Measurements from ENCODE around the gene SYS1.

The SYS1 gene

GRCh38 chr20:45358282-45359068 lies 4.5 kb upstream of the SYS1 start:
- peak; percentile 72 for DNase-seq

GRCh38 chr20:45359069-45359405 lies 3.9 kb upstream of the SYS1 start:
- peak; percentile 42 for DNase-seq

GRCh38 chr20:45359406-45360148 lies 3.4 kb upstream of the SYS1 start:
- peak; percentile 60 for DNase-seq

GRCh38 chr20:45361793-45362192 lies 1.2 kb upstream of the SYS1 start:
- no peak for DNase-seq

GRCh38 chr20:45363611-45364492 lies 896 bp downstream of the SYS1 start:
- DNase-seq: no peak

- DNase-seq: no peak
Measured at GRCh38 chr20:45365444-45365970, 2.6 kb downstream of the SYS1 start.

- DNase-seq: no peak
Measured at GRCh38 chr20:45366192-45366591, 3.2 kb downstream of the SYS1 start.

GRCh38 chr20:45366631-45367030 lies 3.7 kb downstream of the SYS1 start:
- no peak for DNase-seq

GRCh38 chr20:45367126-45367525 lies 4.2 kb downstream of the SYS1 start:
- DNase-seq: no peak

GRCh38 chr20:45368221-45368980 lies 5.4 kb downstream of the SYS1 start:
- DNase-seq: no peak

- DNase-seq: no peak
Measured at GRCh38 chr20:45370571-45371160, 7.7 kb downstream of the SYS1 start.

GRCh38 chr20:45372241-45372640 lies 9.3 kb downstream of the SYS1 start:
- DNase-seq: no peak

- DNase-seq: no peak
Measured at GRCh38 chr20:45372646-45373352, 9.8 kb downstream of the SYS1 start.

- DNase-seq: peak; percentile 72
Measured at GRCh38 chr20:45373353-45374100, 10.6 kb downstream of the SYS1 start.

- DNase-seq: no peak
Measured at GRCh38 chr20:45374101-45374467, 11.1 kb downstream of the SYS1 start.

- no peak for DNase-seq
Measured at GRCh38 chr20:45374966-45375365, 12.0 kb downstream of the SYS1 start.

- no peak for DNase-seq
Measured at GRCh38 chr20:45377269-45377668, 14.3 kb downstream of the SYS1 start.

GRCh38 chr20:45378191-45378590 lies 15.2 kb downstream of the SYS1 start, which contains the start of gene TP53TG5:
Gene TP53TG5, minus strand, starts transcription at chr20:45378325. Its CDS starts 89 bp downstream, at chr20:45378236.
- no peak for DNase-seq

- no peak for DNase-seq
Measured at GRCh38 chr20:45387274-45387673, 24.3 kb downstream of the SYS1 start.

- no peak for DNase-seq
Measured at GRCh38 chr20:45390931-45391330, 28.0 kb downstream of the SYS1 start.

Measured in fibroblast of skin of abdomen (primary cell).